ENCODE measurements around the gene TMEM38B. TPM values are rescaled to one million over a fixed set of nuclear protein-coding genes. Genes with fewer than 3 reads are reported as not detected.

The TMEM38B gene
- total and polyA plus RNA-seq, 3 experiments from 2014 or later = 16.1 to 19.2 (median 18.5) TPM

DNA sequence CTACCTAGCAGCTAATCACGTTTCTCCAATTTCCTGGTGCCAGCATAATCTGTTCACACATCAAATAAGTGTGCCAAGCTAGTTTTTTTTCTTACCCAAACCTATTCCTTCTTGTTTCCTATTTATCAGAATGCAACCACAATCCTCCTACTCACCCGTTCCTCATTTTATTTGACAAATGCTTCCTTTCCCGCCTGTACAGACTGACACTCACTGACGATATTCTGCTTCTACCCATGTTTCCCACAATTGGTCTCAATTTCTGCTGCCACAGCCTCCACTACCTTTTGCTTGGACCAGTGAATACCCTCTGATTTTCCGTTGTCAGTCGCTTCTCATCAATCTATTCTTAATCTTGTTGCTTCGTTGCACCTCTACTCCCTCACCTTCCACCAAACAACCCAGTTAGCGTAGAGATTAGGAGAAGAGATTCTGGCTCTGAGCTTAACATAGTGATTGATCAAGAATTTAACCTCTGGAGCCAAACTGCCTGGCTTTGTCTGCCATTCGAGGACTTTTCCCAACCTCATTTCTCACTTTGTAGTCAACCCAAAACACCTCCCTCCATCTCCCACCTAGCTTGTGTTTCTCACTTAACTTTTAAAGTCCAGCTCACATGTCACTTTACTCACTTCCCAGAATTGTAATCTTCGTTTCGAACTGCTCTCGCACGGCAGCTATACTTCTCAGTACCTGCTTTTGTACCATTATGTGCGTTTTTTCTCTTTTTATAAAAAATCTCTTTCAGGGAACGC lies 729 bp upstream of the TMEM38B start:
- Histone ChIP-seq H3K27ac (ENCODE audit: low read depth, low read length) (no peak overlapping the region), H3K36me3 (ENCODE audit: insufficient read depth, low read length) (no peaks in the 10 kb centered on the region), H3K4me3 (ENCODE audit: low read length) (peak overlapping the region; percentile 58), H3K4me1 (ENCODE audit: insufficient read depth, low read length) (peaks cover 17% of the 10 kb centered on the region), H3K27me3 (ENCODE audit: insufficient read depth, low read length, poor library complexity, severe bottlenecking) (peaks cover 4% of the 10 kb centered on the region), H3K9me3 (ENCODE audit: low read length) (no peaks in the 10 kb centered on the region)
- H3K36me3 Mint-ChIP-seq = peaks cover 0 to 6% (median 0%) of the 10 kb centered on the region in 3 donors
- no peaks in the 10 kb centered on the region for H3K9me3 Mint-ChIP-seq
- peaks cover 16 to 28% (median 27%) of the 10 kb centered on the region in 3 donors for H3K4me1 Mint-ChIP-seq
- POLR2A ChIA-PET = interaction anchor here (0.7 to 1.0 kb wide), 2 partner anchors 25 to 407 kb away, joined by 3 read pairs; no protein-coding TSS in a partner anchor
- peak overlapping the region; percentile 84 to 91 (median 90) for H3K4me3 Mint-ChIP-seq
- H3K27me3 Mint-ChIP-seq = peaks cover 9 to 33% of the 10 kb centered on the region in 2 donors
- CTCF ChIA-PET = interaction anchor here (1.8 kb wide), 1 partner anchor 25 kb away, joined by 5 read pairs; no protein-coding TSS in a partner anchor
- DNase-seq = peak in 2 of 5 donors; percentile 7 to 21
- peak overlapping the region in 7 of 8 donors; percentile 10 to 47 (median 31) for H3K27ac Mint-ChIP-seq

DNA sequence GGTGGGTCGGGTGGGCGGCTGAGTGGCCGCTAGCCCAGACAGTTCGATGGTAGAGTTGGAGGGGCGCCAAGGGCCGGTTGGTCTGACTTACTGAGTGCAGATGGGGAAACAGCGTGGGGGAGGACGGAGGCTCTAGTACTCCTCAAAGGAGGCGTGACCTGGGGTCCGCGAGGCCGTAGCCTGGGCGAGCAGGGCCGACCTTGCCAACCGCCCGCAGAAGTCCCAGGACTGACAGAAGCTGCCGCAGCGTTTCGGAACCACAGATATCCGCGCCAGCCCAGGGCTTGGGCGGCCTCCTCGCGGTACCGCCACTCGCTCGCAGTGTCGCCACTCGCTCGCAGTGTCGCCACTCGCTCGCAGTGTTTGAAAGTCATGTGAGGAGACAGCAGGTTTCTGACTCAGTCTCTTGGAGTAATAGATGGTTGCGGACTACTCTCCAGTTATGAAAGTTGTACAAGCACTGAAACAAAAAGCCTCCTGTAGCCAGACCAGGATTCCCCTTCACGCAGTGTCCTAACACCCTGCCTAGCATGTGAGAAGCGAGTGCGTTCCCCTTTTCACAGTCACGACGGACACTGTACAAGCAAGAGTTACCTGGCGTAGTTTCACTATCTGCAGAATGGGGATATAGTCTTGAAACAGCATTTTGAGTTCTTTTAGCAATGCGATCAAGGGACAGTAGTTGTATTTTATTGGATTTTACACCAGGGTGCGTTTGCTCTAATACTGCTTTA lies 674 bp downstream of the TMEM38B start:
- Histone ChIP-seq H3K27ac (ENCODE audit: low read depth, low read length) (peak overlapping the region; percentile 28), H3K4me1 (ENCODE audit: insufficient read depth, low read length) (peaks cover 17% of the 10 kb centered on the region), H3K36me3 (ENCODE audit: insufficient read depth, low read length) (no peaks in the 10 kb centered on the region), H3K27me3 (ENCODE audit: insufficient read depth, low read length, poor library complexity, severe bottlenecking) (peaks cover 4% of the 10 kb centered on the region), H3K4me3 (ENCODE audit: low read length) (peak overlapping the region; percentile 58), H3K9me3 (ENCODE audit: low read length) (no peaks in the 10 kb centered on the region)
- ChIA-PET CTCF (no interaction called here), POLR2A (interaction anchor here (0.5 to 1.0 kb wide), 2 partner anchors 15 to 24 kb away, joined by 3 read pairs; no protein-coding TSS in a partner anchor)
- peak overlapping the region; percentile 10 to 88 (median 82) for H3K27ac Mint-ChIP-seq
- no peaks in the 10 kb centered on the region for H3K9me3 Mint-ChIP-seq
- peaks cover 9 to 25% of the 10 kb centered on the region in 2 donors for H3K27me3 Mint-ChIP-seq
- peak overlapping the region; percentile 87 to 96 (median 90) for H3K4me3 Mint-ChIP-seq
- peaks cover 19 to 36% (median 27%) of the 10 kb centered on the region in 3 donors for H3K4me1 Mint-ChIP-seq
- peak; percentile 21 to 67 (median 46) for DNase-seq
- peaks cover 0 to 6% (median 0%) of the 10 kb centered on the region in 3 donors for H3K36me3 Mint-ChIP-seq

DNA sequence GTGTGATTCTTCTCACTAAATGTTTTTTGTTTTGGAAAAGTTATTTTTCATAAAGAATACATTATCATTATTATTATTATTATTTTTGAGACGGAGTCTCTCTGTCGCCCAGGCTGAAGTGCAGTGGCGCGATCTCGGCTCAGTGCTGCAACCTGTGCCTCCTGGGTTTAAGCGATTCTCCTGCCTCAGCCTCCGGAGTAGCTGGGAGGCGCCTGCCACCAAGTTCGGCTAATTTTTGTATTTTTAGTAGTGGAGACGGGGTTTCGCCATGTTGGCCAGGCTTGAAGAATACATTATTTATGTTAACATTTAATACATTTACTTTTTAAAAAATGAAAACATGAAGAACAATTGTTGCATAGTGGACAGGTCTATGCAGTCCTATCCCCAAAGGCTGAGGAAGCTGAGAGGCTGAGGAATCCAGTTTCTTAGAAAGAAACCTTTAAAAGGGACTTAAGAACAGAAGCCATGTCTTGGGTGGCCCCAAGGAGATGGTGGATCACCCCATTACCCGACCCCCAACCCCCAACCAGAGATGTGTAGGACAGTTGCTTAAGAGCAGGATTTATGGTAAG lies 2.0 kb downstream of the TMEM38B start:
- no peak for DNase-seq
- Mint-ChIP-seq H3K27me3 (peaks cover 8 to 16% of the 10 kb centered on the region in 2 donors), H3K4me1 (peaks cover 22 to 40% (median 30%) of the 10 kb centered on the region in 3 donors), H3K36me3 (peaks cover 0 to 6% (median 0%) of the 10 kb centered on the region in 3 donors), H3K4me3 (peak overlapping the region in 1 of 7 donors; percentile 34), H3K9me3 (no peaks in the 10 kb centered on the region), H3K27ac (no peak overlapping the region)
- Histone ChIP-seq H3K36me3 (ENCODE audit: insufficient read depth, low read length) (no peaks in the 10 kb centered on the region), H3K4me3 (ENCODE audit: low read length) (no peak overlapping the region), H3K4me1 (ENCODE audit: insufficient read depth, low read length) (peaks cover 17% of the 10 kb centered on the region), H3K27me3 (ENCODE audit: insufficient read depth, low read length, poor library complexity, severe bottlenecking) (peaks cover 4% of the 10 kb centered on the region), H3K9me3 (ENCODE audit: low read length) (no peaks in the 10 kb centered on the region), H3K27ac (ENCODE audit: low read depth, low read length) (no peak overlapping the region)
- CTCF ChIA-PET = no interaction called here
- POLR2A ChIA-PET = no interaction called here

DNA sequence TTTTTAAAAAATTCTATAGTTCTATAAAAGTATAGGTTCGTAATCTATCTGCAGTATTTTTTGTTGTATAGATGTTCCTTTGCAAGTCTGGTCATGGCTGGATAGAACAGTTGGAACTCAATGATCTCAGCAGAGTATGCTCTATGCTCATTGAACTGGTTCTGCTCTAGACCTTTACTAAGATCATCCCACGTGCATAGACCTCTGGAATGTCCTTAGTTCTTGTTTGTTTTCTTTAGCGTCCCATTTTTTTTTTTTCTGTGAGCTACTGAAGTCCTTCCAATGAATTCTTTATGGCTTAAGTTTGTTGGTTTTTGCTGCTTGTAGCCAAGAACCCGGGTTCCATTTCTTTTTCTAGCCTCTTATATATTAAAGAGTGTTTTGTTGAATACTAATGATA lies 3.5 kb downstream of the TMEM38B start:
- no peaks in the 10 kb centered on the region for H3K27me3 ChIP-seq (ENCODE audit: insufficient read depth, low read length, poor library complexity, severe bottlenecking)
- no peaks in the 10 kb centered on the region for H3K9me3 ChIP-seq (ENCODE audit: low read length)
- no peak overlapping the region for H3K27ac ChIP-seq (ENCODE audit: low read depth, low read length)
- no peak for DNase-seq
- no peak overlapping the region for H3K27ac Mint-ChIP-seq
- no peak overlapping the region for H3K4me3 ChIP-seq (ENCODE audit: low read length)
- H3K36me3 Mint-ChIP-seq = peaks cover 0 to 6% (median 0%) of the 10 kb centered on the region in 3 donors
- POLR2A ChIA-PET = no interaction called here
- no peaks in the 10 kb centered on the region for H3K9me3 Mint-ChIP-seq
- H3K4me1 Mint-ChIP-seq = peaks cover 25 to 43% (median 33%) of the 10 kb centered on the region in 3 donors
- H3K4me1 ChIP-seq (ENCODE audit: insufficient read depth, low read length) = peaks cover 17% of the 10 kb centered on the region
- no peaks in the 10 kb centered on the region for H3K36me3 ChIP-seq (ENCODE audit: insufficient read depth, low read length)
- peaks cover 4 to 8% of the 10 kb centered on the region in 2 donors for H3K27me3 Mint-ChIP-seq
- CTCF ChIA-PET = no interaction called here
- peak overlapping the region in 1 of 7 donors; percentile 12 for H3K4me3 Mint-ChIP-seq

DNA sequence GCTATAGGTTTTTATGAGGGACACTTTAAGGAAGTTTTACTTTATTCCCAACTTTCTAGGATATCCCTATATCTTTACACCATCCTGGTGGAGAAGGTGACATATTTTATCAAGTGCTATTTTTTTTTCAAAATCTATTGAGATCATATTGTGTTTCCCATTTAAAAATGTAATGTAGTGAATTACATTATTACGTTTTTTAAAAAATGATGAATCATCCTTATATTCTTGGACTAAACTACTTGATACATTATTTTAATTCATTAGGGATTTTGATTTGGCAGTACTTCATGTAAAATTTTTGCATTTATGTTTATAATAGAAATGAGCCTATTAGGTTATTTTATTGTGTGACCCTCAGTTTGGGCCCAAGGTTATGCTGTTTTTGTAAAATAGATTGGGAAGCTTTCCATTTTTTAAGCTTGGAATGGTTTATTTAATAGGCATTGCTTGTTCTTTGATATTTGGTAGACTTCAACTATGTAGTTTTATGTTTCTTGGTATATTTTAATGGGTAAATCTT lies 4.1 kb downstream of the TMEM38B start:
- Histone ChIP-seq H3K27ac (ENCODE audit: low read depth, low read length) (no peak overlapping the region), H3K9me3 (ENCODE audit: low read length) (no peaks in the 10 kb centered on the region), H3K4me3 (ENCODE audit: low read length) (no peak overlapping the region), H3K27me3 (ENCODE audit: insufficient read depth, low read length, poor library complexity, severe bottlenecking) (no peaks in the 10 kb centered on the region), H3K36me3 (ENCODE audit: insufficient read depth, low read length) (no peaks in the 10 kb centered on the region), H3K4me1 (ENCODE audit: insufficient read depth, low read length) (peaks cover 12% of the 10 kb centered on the region)
- Mint-ChIP-seq H3K4me1 (peaks cover 24 to 41% (median 31%) of the 10 kb centered on the region in 3 donors), H3K9me3 (no peaks in the 10 kb centered on the region), H3K4me3 (peak overlapping the region in 1 of 7 donors; percentile 12), H3K27me3 (peaks cover 4 to 6% of the 10 kb centered on the region in 2 donors), H3K27ac (no peak overlapping the region), H3K36me3 (peaks cover 0 to 6% (median 0%) of the 10 kb centered on the region in 3 donors)
- DNase-seq = no peak
- POLR2A ChIA-PET = no interaction called here
- CTCF ChIA-PET = no interaction called here

DNA sequence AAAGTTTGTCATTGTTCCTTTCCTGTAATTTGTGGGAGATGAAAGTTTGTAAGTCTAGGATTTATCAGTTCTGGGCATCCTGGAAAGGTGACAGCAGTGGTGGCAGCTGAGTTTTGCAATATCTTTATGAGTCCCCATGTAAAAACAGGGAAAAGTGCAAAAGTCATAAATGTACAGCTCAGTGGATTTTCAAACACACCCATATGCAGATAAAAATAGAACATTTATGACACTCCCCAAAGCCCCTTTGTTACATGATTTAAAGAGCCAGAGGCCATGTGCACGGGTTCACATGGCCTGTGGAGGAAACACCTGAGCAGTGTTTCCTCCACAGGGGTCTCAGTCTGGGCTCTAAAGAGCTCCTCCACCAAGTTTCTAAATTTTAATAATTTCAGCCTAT lies 6.3 kb downstream of the TMEM38B start:
- no peaks in the 10 kb centered on the region for H3K9me3 ChIP-seq (ENCODE audit: low read length)
- no peaks in the 10 kb centered on the region for H3K36me3 ChIP-seq (ENCODE audit: insufficient read depth, low read length)
- H3K27ac ChIP-seq (ENCODE audit: low read depth, low read length) = no peak overlapping the region
- Mint-ChIP-seq H3K27me3 (no peaks in the 10 kb centered on the region), H3K4me1 (peaks cover 13 to 28% (median 17%) of the 10 kb centered on the region in 3 donors), H3K4me3 (no peak overlapping the region), H3K9me3 (no peaks in the 10 kb centered on the region), H3K27ac (no peak overlapping the region), H3K36me3 (peaks cover 0 to 2% (median 0%) of the 10 kb centered on the region in 3 donors)
- CTCF ChIA-PET = no interaction called here
- POLR2A ChIA-PET = no interaction called here
- H3K4me1 ChIP-seq (ENCODE audit: insufficient read depth, low read length) = peaks cover 3% of the 10 kb centered on the region
- DNase-seq = no peak
- H3K27me3 ChIP-seq (ENCODE audit: insufficient read depth, low read length, poor library complexity, severe bottlenecking) = no peaks in the 10 kb centered on the region
- H3K4me3 ChIP-seq (ENCODE audit: low read length) = no peak overlapping the region

DNA sequence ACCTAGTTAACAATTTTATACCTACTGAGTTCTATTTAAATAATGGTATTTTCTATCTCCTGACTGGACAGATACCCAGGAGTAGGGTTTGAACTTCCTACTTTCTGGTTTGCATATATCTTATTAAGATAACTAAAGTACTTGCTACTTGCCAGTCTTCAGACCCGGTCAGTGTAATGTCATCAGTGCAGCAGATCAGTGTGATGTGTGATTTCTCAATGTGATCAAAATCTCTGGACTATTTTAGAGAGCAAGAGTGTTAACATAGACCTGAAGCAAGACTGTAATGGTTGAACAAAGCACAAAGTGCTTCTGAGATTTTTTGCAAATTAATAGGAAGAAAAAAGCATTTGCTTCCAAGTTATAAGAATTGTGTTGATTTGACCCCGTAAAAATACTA lies 6.8 kb downstream of the TMEM38B start:
- Histone ChIP-seq H3K4me1 (ENCODE audit: insufficient read depth, low read length) (no peaks in the 10 kb centered on the region), H3K4me3 (ENCODE audit: low read length) (no peak overlapping the region), H3K9me3 (ENCODE audit: low read length) (no peaks in the 10 kb centered on the region), H3K27ac (ENCODE audit: low read depth, low read length) (no peak overlapping the region), H3K27me3 (ENCODE audit: insufficient read depth, low read length, poor library complexity, severe bottlenecking) (no peaks in the 10 kb centered on the region), H3K36me3 (ENCODE audit: insufficient read depth, low read length) (no peaks in the 10 kb centered on the region)
- H3K4me1 Mint-ChIP-seq = peaks cover 13 to 28% (median 14%) of the 10 kb centered on the region in 3 donors
- no peak overlapping the region for H3K27ac Mint-ChIP-seq
- peaks cover under 1 to 3% (median under 1%) of the 10 kb centered on the region in 3 donors for H3K36me3 Mint-ChIP-seq
- CTCF ChIA-PET = no interaction called here
- no peaks in the 10 kb centered on the region for H3K9me3 Mint-ChIP-seq
- no peaks in the 10 kb centered on the region for H3K27me3 Mint-ChIP-seq
- no peak for DNase-seq
- POLR2A ChIA-PET = no interaction called here
- H3K4me3 Mint-ChIP-seq = no peak overlapping the region

Data from CD8-positive, alpha-beta memory T cell (primary cell).